ENCODE measurements around the gene DAO. TPM values are rescaled to one million over a fixed set of nuclear protein-coding genes. Genes with fewer than 3 reads are reported as not detected.

DAO gene
- total RNA-seq, 1 experiment from 2014 or later: not detected

DNA sequence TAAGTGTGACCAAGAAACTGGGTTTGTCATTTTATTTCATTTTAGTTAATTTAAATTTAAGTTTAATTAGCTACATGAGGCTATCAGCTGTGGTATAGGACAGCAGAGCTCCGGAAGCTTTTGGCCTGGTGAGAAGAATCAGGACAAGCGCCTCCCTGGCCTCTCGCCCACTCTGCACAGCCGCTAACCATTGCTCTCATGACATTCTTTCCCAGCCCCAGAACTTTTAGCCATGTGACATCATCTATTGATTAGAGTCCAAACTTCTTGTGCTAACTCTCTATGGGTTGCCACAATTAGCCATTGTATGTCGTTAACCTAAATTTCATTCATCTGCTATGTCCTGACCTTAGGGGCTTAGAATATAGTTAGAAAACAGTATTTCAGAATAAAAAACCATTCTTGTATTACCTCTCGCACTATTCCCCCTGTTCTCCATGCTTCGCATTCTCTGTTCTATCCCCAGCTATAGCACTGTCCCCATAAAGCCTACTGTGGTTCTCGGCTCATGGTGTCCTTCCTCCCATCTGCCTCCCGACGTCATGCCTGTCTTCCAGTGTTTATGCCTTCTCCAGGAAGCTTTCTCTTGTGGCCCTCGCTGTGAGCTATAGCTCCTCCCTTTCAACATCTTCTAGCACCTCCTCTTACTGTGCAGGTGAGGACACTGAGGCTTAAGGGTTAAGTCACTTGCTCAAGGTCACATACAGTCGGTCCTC, 46.0 kb upstream of the DAO start:
- no peak for DNase-seq
- Histone ChIP-seq H2BK20ac (ENCODE audit: low read depth, low read length, poor library complexity, severe bottlenecking) (no peak overlapping the region), H3K18ac (ENCODE audit: insufficient read length, low read depth, low read length) (no peak overlapping the region), H3K14ac (ENCODE audit: insufficient read depth, low read length) (no peak overlapping the region), H3T11ph (ENCODE audit: low read length) (no peak overlapping the region), H3K4ac (ENCODE audit: low read depth, low read length) (no peak overlapping the region), H2BK120ac (ENCODE audit: low read depth, low read length, poor library complexity, severe bottlenecking) (no peak overlapping the region), H3K79me2 (ENCODE audit: insufficient read depth, low read length) (no peaks in the 10 kb centered on the region), H3K9me3 (ENCODE audit: control insufficient read depth, low read depth, low read length) (no peaks in the 10 kb centered on the region), H3K23ac (ENCODE audit: insufficient read length, low read depth, low read length) (no peak overlapping the region), H3K56ac (ENCODE audit: insufficient read length, low read depth, low read length) (no peak overlapping the region), H2AFZ (ENCODE audit: low read length) (no peak overlapping the region), H3K23me2 (ENCODE audit: insufficient read length, low read depth, low read length, poor library complexity, severe bottlenecking) (no peaks in the 10 kb centered on the region), H2BK12ac (ENCODE audit: insufficient read length, low read depth, low read length) (no peak overlapping the region), H3K27ac (ENCODE audit: insufficient read length, low read depth, low read length) (no peak overlapping the region), H2BK5ac (ENCODE audit: insufficient read length, low read length) (no peak overlapping the region), H3K9ac (ENCODE audit: extremely low read depth, insufficient read length, low read length) (no peak overlapping the region), H2BK15ac (ENCODE audit: low read depth, low read length) (no peak overlapping the region), H3K4me2 (ENCODE audit: insufficient read depth, insufficient read length, low read length) (no peak overlapping the region), H3K27me3 (ENCODE audit: insufficient read depth, low read length) (no peaks in the 10 kb centered on the region), H3K79me1 (ENCODE audit: insufficient read depth, low read depth, low read length, poor library complexity, severe bottlenecking) (no peaks in the 10 kb centered on the region), H2AK5ac (ENCODE audit: insufficient read length, low read length) (no peak overlapping the region), H4K91ac (ENCODE audit: insufficient read length, low read depth, low read length) (no peak overlapping the region), H4K8ac (replicated peaks; ENCODE audit: insufficient read length, low read depth, low read length) (no peak overlapping the region), H4K5ac (ENCODE audit: insufficient read length, low read depth, low read length) (no peak overlapping the region), H3K4me1 (ENCODE audit: insufficient read depth, low read length) (peaks cover 7% of the 10 kb centered on the region; the same call in 1 of the 2 replicates), H4K20me1 (ENCODE audit: control insufficient read depth, insufficient read depth, insufficient read length) (no peaks in the 10 kb centered on the region)
- Mint-ChIP-seq H3K36me3 (ENCODE audit: insufficient read depth in 1 of 3, low read depth in 3 of 3) (peaks cover 6 to 33% (median 12%) of the 10 kb centered on the region in 3 experiments; a peak in 6 of 7 replicates), H3K27ac (no peak overlapping the region; a peak in 1 of 7 replicates), H3K4me1 (peaks cover 9 to 27% of the 10 kb centered on the region in 2 experiments), H3K9me3 (no peaks in the 10 kb centered on the region), H3K4me3 (no peak overlapping the region), H3K27me3 (ENCODE audit: low read depth) (no peaks in the 10 kb centered on the region)
- WGBS (ENCODE audit: extremely low coverage, insufficient read length, low lambda C conversion rate): no CpG with 5 or more reads among the region's 12 CpGs
- TF ChIP-seq, protein P1, sequence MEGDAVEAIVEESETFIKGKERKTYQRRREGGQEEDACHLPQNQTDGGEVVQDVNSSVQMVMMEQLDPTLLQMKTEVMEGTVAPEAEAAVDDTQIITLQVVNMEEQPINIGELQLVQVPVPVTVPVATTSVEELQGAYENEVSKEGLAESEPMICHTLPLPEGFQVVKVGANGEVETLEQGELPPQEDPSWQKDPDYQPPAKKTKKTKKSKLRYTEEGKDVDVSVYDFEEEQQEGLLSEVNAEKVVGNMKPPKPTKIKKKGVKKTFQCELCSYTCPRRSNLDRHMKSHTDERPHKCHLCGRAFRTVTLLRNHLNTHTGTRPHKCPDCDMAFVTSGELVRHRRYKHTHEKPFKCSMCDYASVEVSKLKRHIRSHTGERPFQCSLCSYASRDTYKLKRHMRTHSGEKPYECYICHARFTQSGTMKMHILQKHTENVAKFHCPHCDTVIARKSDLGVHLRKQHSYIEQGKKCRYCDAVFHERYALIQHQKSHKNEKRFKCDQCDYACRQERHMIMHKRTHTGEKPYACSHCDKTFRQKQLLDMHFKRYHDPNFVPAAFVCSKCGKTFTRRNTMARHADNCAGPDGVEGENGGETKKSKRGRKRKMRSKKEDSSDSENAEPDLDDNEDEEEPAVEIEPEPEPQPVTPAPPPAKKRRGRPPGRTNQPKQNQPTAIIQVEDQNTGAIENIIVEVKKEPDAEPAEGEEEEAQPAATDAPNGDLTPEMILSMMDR (conservative IDR thresholded peaks at IDR 0.05): no peak

All from H9 (cell line).